Keratinocyte (primary cell): ENCODE measurements around the gene ITIH1. TPM values are rescaled to one million over a fixed set of nuclear protein-coding genes. Genes with fewer than 3 reads are reported as not detected.

ENCODE experiments used
- DNase-seq: peaks from one replicate; pipeline ENCODE4 v3.0.0-alpha.2; 2011; ENCODE audit warnings: low read depth, missing footprints, low spot score
- FAIRE-seq: peaks from 2 replicates; lab custom pipeline; 2011; peaks lifted over from hg19 to GRCh38; lab: Jason Lieb, UNC
- H2AFZ ChIP-seq: 2 replicates; pipeline ENCODE4 v1.6.0; 2012; ENCODE audit warnings: low read length, control low read depth, inconsistent platforms; ENCODE audit not compliant: control insufficient read depth
- H3K27ac ChIP-seq: 2 replicates; pipeline ENCODE4 v1.5.1; 2011; ENCODE audit warnings: low read length; ENCODE audit not compliant: control insufficient read depth, insufficient read depth
- H3K27me3 ChIP-seq: 3 replicates; pipeline ENCODE4 v1.6.0; 2011; ENCODE audit warnings: low read length; ENCODE audit not compliant: control insufficient read depth, insufficient read depth; ENCODE audit errors: extremely low read depth
- H3K36me3 ChIP-seq, 2 experiments: 2 replicates in 1 of 2; 3 replicates in 1 of 2; pipeline ENCODE4 v1.5.1; 2011; ENCODE audit warnings: low read length in 2 of 2, mild to moderate bottlenecking in 1 of 2; ENCODE audit not compliant: control insufficient read depth in 2 of 2, insufficient read depth in 2 of 2; ENCODE audit errors: extremely low read depth in 1 of 2
- H3K4me1 ChIP-seq: 3 replicates; pipeline ENCODE4 v1.5.1; 2011; ENCODE audit warnings: low read length; ENCODE audit not compliant: control insufficient read depth, insufficient read depth; ENCODE audit errors: extremely low read depth
- H3K4me2 ChIP-seq: 3 replicates; pipeline ENCODE4 v1.6.0; 2011; ENCODE audit warnings: low read depth, low read length; ENCODE audit not compliant: control insufficient read depth, insufficient read depth; ENCODE audit errors: extremely low read depth
- H3K4me3 ChIP-seq, 3 experiments: fragments of 200-600 bp in 1 of 3; sonication (generic) in 1 of 3; 2 replicates in 2 of 3; 3 replicates in 1 of 3; pipeline ENCODE4 v1.5.1; 2011 to 2016; ENCODE audit warnings: low read length in 3 of 3, mild to moderate bottlenecking in 3 of 3, control low read depth in 2 of 3, inconsistent platforms in 1 of 3, low read depth in 1 of 3, mixed read lengths in 1 of 3, mixed run types in 1 of 3, moderate library complexity in 1 of 3; ENCODE audit not compliant: control insufficient read depth in 2 of 3, insufficient read depth in 2 of 3; ENCODE audit errors: extremely low read depth in 1 of 3
- H3K79me2 ChIP-seq: 2 replicates; pipeline ENCODE4 v1.6.0; 2012; ENCODE audit warnings: low read length; ENCODE audit not compliant: control insufficient read depth, insufficient read depth
- H3K9ac ChIP-seq: 3 replicates; pipeline ENCODE4 v1.6.0; 2011; ENCODE audit warnings: low read length; ENCODE audit not compliant: control insufficient read depth, insufficient read depth; ENCODE audit errors: extremely low read depth
- H3K9me1 ChIP-seq: 3 replicates; pipeline ENCODE4 v1.6.0; 2011; ENCODE audit warnings: low read length; ENCODE audit not compliant: control insufficient read depth, insufficient read depth; ENCODE audit errors: extremely low read depth
- H3K9me3 ChIP-seq: 2 replicates; pipeline ENCODE4 v1.5.1; 2012; ENCODE audit warnings: low read depth, low read length; ENCODE audit not compliant: control insufficient read depth
- H4K20me1 ChIP-seq: 3 replicates; pipeline ENCODE4 v1.6.0; 2011; ENCODE audit warnings: low read length; ENCODE audit not compliant: control insufficient read depth, insufficient read depth; ENCODE audit errors: extremely low read depth
- EZH2 ChIP-seq: IDR thresholded peaks from one replicate; pipeline ENCODE4 v1.6.1; 2012; ENCODE audit warnings: inconsistent platforms, mild to moderate bottlenecking, low read length, moderate library complexity
- dilution Hi-C: fragments of 300-500 bp; cut with MboI; formaldehyde crosslinking; loops from one replicate; pipeline ENCODE4 v1.7.0; 2020; ENCODE audit warnings: low sequenced_read_pairs; ENCODE audit not compliant: extremely low pct_ligation_motif_present
- polyA plus RNA-seq, 5 experiments: library from polyadenylated mRNA; depleted of rRNA in 3 of 5; stranded (reverse) in 3 of 5; stranded (forward) in 1 of 5; unstranded in 1 of 5; fragments of >200 nt; gene quantifications; 1 replicate in 1 of 5; 2 replicates in 3 of 5; 3 replicates in 1 of 5; pipeline versions ENCODE4 v1.2.1 to v1.2.3, GENCODE V29; 2011 to 2012; ENCODE audit warnings: missing spikeins in 2 of 5, low read depth in 1 of 5, low replicate concordance in 1 of 5
- TF ChIP-seq, protein P1 (sequence below), 3 experiments: IDR thresholded peaks in 1 of 3; conservative IDR thresholded peaks in 1 of 3; optimal IDR thresholded peaks in 1 of 3; 2 replicates in 2 of 3; 3 replicates in 1 of 3; pipeline versions ENCODE3 to v1.5.1; 2011; ENCODE audit warnings: low read length in 3 of 3, mild to moderate bottlenecking in 3 of 3, moderate library complexity in 2 of 3, control low read depth in 1 of 3, inconsistent platforms in 1 of 3; ENCODE audit not compliant: insufficient read depth in 2 of 3; ENCODE audit errors: extremely low read depth in 1 of 3

ITIH1 gene
- polyA plus RNA-seq, 1 donor (not counting 4 experiments of a cell fraction or from before 2014, with no cell fraction given), result not detected

DNA sequence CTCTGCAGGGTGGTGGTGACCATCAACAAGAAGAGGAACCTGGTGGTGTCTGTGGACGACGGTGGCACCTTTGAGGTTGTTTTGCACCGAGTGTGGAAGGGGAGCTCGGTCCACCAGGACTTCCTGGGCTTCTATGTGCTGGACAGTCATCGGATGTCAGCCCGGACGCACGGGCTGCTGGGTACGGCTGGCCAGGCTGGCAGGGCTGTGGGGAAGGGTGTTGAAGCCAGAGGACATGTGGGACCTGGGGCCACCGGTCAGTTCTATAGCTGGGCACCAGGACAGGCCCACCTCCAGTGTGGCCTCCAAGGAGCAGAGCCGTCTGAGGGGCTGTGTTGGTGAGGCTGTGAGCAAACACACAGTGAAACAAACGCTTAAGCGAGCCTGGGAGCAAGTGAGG, 13.3 kb downstream of the ITIH1 start:
- no peak for DNase-seq
- FAIRE-seq, result no peak
- no peaks in the 10 kb centered on the region for H3K79me2 ChIP-seq
- no peaks in the 10 kb centered on the region for H4K20me1 ChIP-seq
- no peaks in the 10 kb centered on the region for H3K36me3 ChIP-seq
- H3K4me2 ChIP-seq, result no peak overlapping the region
- dilution Hi-C loops, result no loop called here
- H3K27me3 ChIP-seq, result peaks cover 13% of the 10 kb centered on the region
- H3K9ac ChIP-seq, result no peak overlapping the region
- H3K27ac ChIP-seq, result no peak overlapping the region
- H3K4me3 ChIP-seq, result no peak overlapping the region
- no peaks in the 10 kb centered on the region for H3K9me1 ChIP-seq
- H2AFZ ChIP-seq, result no peak overlapping the region
- H3K4me1 ChIP-seq, result no peaks in the 10 kb centered on the region
- TF ChIP-seq EZH2, result no peak
- TF ChIP-seq, protein P1, sequence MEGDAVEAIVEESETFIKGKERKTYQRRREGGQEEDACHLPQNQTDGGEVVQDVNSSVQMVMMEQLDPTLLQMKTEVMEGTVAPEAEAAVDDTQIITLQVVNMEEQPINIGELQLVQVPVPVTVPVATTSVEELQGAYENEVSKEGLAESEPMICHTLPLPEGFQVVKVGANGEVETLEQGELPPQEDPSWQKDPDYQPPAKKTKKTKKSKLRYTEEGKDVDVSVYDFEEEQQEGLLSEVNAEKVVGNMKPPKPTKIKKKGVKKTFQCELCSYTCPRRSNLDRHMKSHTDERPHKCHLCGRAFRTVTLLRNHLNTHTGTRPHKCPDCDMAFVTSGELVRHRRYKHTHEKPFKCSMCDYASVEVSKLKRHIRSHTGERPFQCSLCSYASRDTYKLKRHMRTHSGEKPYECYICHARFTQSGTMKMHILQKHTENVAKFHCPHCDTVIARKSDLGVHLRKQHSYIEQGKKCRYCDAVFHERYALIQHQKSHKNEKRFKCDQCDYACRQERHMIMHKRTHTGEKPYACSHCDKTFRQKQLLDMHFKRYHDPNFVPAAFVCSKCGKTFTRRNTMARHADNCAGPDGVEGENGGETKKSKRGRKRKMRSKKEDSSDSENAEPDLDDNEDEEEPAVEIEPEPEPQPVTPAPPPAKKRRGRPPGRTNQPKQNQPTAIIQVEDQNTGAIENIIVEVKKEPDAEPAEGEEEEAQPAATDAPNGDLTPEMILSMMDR (optimal IDR thresholded peaks at IDR 0.05 in 1 of 3, IDR thresholded peaks at IDR 0.05 in 1 of 3, conservative IDR thresholded peaks at IDR 0.05 in 1 of 3; ENCODE audit: extremely low read depth in 1 of 3, insufficient read depth in 2 of 3, low read length in 3 of 3), result no peak
- H3K9me3 ChIP-seq, result no peaks in the 10 kb centered on the region

DNA sequence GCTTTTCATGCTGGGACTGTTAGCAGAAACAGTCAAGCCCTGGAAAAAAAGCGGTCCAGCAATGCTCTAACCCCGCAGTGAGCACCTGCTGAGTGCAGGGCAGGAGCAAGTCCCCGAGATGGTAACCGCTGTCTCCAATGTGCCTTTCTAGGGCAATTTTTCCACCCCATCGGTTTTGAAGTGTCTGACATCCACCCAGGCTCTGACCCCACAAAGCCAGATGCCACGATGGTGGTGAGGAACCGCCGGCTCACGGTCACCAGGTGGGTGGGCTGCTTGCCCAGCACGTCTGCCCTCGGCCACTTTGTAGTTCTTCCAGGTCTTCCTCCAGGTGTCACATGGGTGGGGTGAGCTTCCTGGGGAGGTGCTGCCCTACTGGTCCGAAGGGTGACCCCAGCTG, 14.0 kb downstream of the ITIH1 start:
- H3K27me3 ChIP-seq, result peaks cover 13% of the 10 kb centered on the region
- no peaks in the 10 kb centered on the region for H3K4me1 ChIP-seq
- no peak overlapping the region for H3K9ac ChIP-seq
- no peaks in the 10 kb centered on the region for H3K9me1 ChIP-seq
- dilution Hi-C loops, result no loop called here
- no peaks in the 10 kb centered on the region for H3K9me3 ChIP-seq
- no peak overlapping the region for H3K27ac ChIP-seq
- no peak overlapping the region for H2AFZ ChIP-seq
- DNase-seq (no peak), FAIRE-seq (no peak)
- H4K20me1 ChIP-seq, result no peaks in the 10 kb centered on the region
- H3K4me2 ChIP-seq, result no peak overlapping the region
- TF ChIP-seq, protein P1 (optimal IDR thresholded peaks at IDR 0.05 in 1 of 3, IDR thresholded peaks at IDR 0.05 in 1 of 3, conservative IDR thresholded peaks at IDR 0.05 in 1 of 3; ENCODE audit: extremely low read depth in 1 of 3, insufficient read depth in 2 of 3, low read length in 3 of 3), result no peak
- no peak for TF ChIP-seq EZH2
- H3K79me2 ChIP-seq, result no peaks in the 10 kb centered on the region
- H3K4me3 ChIP-seq, result no peak overlapping the region
- no peaks in the 10 kb centered on the region for H3K36me3 ChIP-seq
